CD4-positive, alpha-beta memory T cell (primary cell): Measurements from ENCODE around the gene CLSTN3. TPM values are rescaled to one million over a fixed set of nuclear protein-coding genes. Genes with fewer than 3 reads are reported as not detected.
A peak's percentile ranks its signal among the peaks of the same experiment; 100 is the strongest.

Source experiments
- CTCF ChIA-PET: fragments of 350-600 bp; sonication (Branson Sonifier 250); formaldehyde crosslinking; loops from one replicate; lab custom pipeline; 2021; ENCODE audit warnings: inconsistent platforms; ENCODE audit not compliant: partially characterized antibody; lab: Charles Lee
- POLR2A ChIA-PET: fragments of 350-600 bp; sonication (Branson Sonifier 250); formaldehyde crosslinking; loops from one replicate; lab custom pipeline; 2021; ENCODE audit not compliant: partially characterized antibody; lab: Charles Lee
- DNase-seq, 5 donors: peaks; one replicate each; pipeline versions ENCODE4 v3.0.0 to v3.0.0-alpha.2; 2020 to 2022; ENCODE audit warnings: mixed read lengths in 1 of 5
- H3K27ac ChIP-seq: one replicate; pipeline ENCODE4 v1.7.0; 2013; ENCODE audit warnings: low read depth, low read length
- H3K27me3 ChIP-seq: 2 replicates; pipeline ENCODE4 v1.7.0; 2013; ENCODE audit warnings: mild to moderate bottlenecking, low read length, moderate library complexity; ENCODE audit not compliant: insufficient read depth
- H3K36me3 ChIP-seq: 2 replicates; pipeline ENCODE4 v1.7.0; 2013; ENCODE audit warnings: mild to moderate bottlenecking, low read length, moderate library complexity; ENCODE audit not compliant: insufficient read depth
- H3K4me1 ChIP-seq: 2 replicates; pipeline ENCODE4 v1.7.0; 2013; ENCODE audit warnings: mild to moderate bottlenecking, low read length, moderate library complexity; ENCODE audit not compliant: insufficient read depth
- H3K4me3 ChIP-seq, 2 donors: one replicate each; pipeline ENCODE4 v1.7.0; 2013; ENCODE audit warnings: low read length in 2 of 2, mild to moderate bottlenecking in 1 of 2
- H3K9me3 ChIP-seq, 2 donors: one replicate each; pipeline ENCODE4 v1.7.0; 2013; ENCODE audit warnings: low read length in 2 of 2, control low read depth in 1 of 2; ENCODE audit not compliant: control insufficient read depth in 1 of 2
- H3K27ac Mint-ChIP-seq, 7 donors: one replicate each; pipeline ENCODE4 v1.8.0; 2020 to 2021; ENCODE audit warnings: mixed read lengths in 7 of 7, mild to moderate bottlenecking in 6 of 7, inconsistent platforms in 3 of 7, moderate library complexity in 3 of 7
- H3K27me3 Mint-ChIP-seq, 2 donors: one replicate each; pipeline ENCODE4 v1.8.0; 2020 to 2021; ENCODE audit warnings: mixed read lengths in 2 of 2
- H3K36me3 Mint-ChIP-seq, 2 donors: one replicate each; pipeline ENCODE4 v1.8.0; 2020 to 2021; ENCODE audit warnings: mixed read lengths in 2 of 2, inconsistent platforms in 1 of 2, mild to moderate bottlenecking in 1 of 2
- H3K4me1 Mint-ChIP-seq, 4 donors: one replicate each; pipeline ENCODE4 v1.8.0; 2020 to 2021; ENCODE audit warnings: mixed read lengths in 4 of 4, mild to moderate bottlenecking in 1 of 4
- H3K4me3 Mint-ChIP-seq, 8 donors: one replicate each; pipeline ENCODE4 v1.8.0; 2020 to 2021; ENCODE audit warnings: mixed read lengths in 8 of 8, mild to moderate bottlenecking in 7 of 8, moderate library complexity in 6 of 8, inconsistent platforms in 3 of 8
- H3K9me3 Mint-ChIP-seq, 8 donors: one replicate each; pipeline ENCODE4 v1.8.0; 2020 to 2021; ENCODE audit warnings: mixed read lengths in 8 of 8, mild to moderate bottlenecking in 5 of 8, inconsistent platforms in 3 of 8, moderate library complexity in 1 of 8
- intact Hi-C: fragments of 100-400 bp; cut with micrococcal nuclease; formaldehyde crosslinking; loops from one replicate; pipeline ENCODE4 v1.15.1; 2023
- polyA plus RNA-seq, 2 donors: library from polyadenylated mRNA; unstranded; fragments of 300-500 nt; fragmentation: Illumina TruSeq; gene quantifications; one replicate each; pipeline ENCODE4 v1.2.3, GENCODE V29; 2021
- total RNA-seq, 2 experiments: library from RNA; stranded (reverse); gene quantifications; one replicate each; pipeline ENCODE4 v1.2.3, GENCODE V29; 2021

CLSTN3 gene
- total and polyA plus RNA-seq, 4 experiments from 2014 or later: 6.7 to 58.5 (median 29.1) TPM

- Histone ChIP-seq H3K27ac (no peak overlapping the region), H3K36me3 (no peaks in the 10 kb centered on the region), H3K9me3 (no peaks in the 10 kb centered on the region), H3K4me1 (peaks cover 1% of the 10 kb centered on the region), H3K27me3 (no peaks in the 10 kb centered on the region), H3K4me3 (no peak overlapping the region)
- Mint-ChIP-seq H3K9me3 (no peaks in the 10 kb centered on the region), H3K27ac (no peak overlapping the region), H3K4me1 (peaks cover 5 to 13% (median 8%) of the 10 kb centered on the region in 4 donors), H3K36me3 (peaks cover 13 to 30% of the 10 kb centered on the region in 2 donors), H3K4me3 (no peak overlapping the region), H3K27me3 (no peaks in the 10 kb centered on the region)
- intact Hi-C loops: no loop called here
- POLR2A ChIA-PET: no interaction called here
- CTCF ChIA-PET: interaction anchor here (4.5 to 8.3 kb wide), 3 partner anchors 28 to 244 kb away, joined by 42 to 130 read pairs (median 50); partner anchors contain the start of genes SPSB2 and TPI1
- DNase-seq: no peak
Measured at GRCh38 chr12:7114851-7115250, 15.3 kb upstream of the CLSTN3 start.

- intact Hi-C loops: no loop called here
- H3K27me3 ChIP-seq: no peaks in the 10 kb centered on the region
- H3K27ac ChIP-seq: no peak overlapping the region
- Mint-ChIP-seq H3K27ac (no peak overlapping the region), H3K4me1 (peaks cover 5 to 7% (median 6%) of the 10 kb centered on the region in 4 donors), H3K9me3 (no peaks in the 10 kb centered on the region), H3K4me3 (no peak overlapping the region), H3K36me3 (peaks cover 13 to 30% of the 10 kb centered on the region in 2 donors), H3K27me3 (no peaks in the 10 kb centered on the region)
- no peak for DNase-seq
- CTCF ChIA-PET: interaction anchor here (1.1 to 1.6 kb wide), 2 partner anchors 172 to 247 kb away, joined by 3 read pairs; no protein-coding TSS in a partner anchor
- no peaks in the 10 kb centered on the region for H3K36me3 ChIP-seq
- H3K9me3 ChIP-seq: no peaks in the 10 kb centered on the region
- POLR2A ChIA-PET: no interaction called here
- no peaks in the 10 kb centered on the region for H3K4me1 ChIP-seq
- no peak overlapping the region for H3K4me3 ChIP-seq
Measured at GRCh38 chr12:7116196-7116595, 14.0 kb upstream of the CLSTN3 start.

- H3K27me3 Mint-ChIP-seq: no peaks in the 10 kb centered on the region
- H3K9me3 ChIP-seq: no peaks in the 10 kb centered on the region
- H3K27ac ChIP-seq: no peak overlapping the region
- no peaks in the 10 kb centered on the region for H3K4me1 ChIP-seq
- no peak for DNase-seq
- POLR2A ChIA-PET: no interaction called here
- no peaks in the 10 kb centered on the region for H3K27me3 ChIP-seq
- H3K36me3 Mint-ChIP-seq: peaks cover 13 to 30% of the 10 kb centered on the region in 2 donors
- no peaks in the 10 kb centered on the region for H3K9me3 Mint-ChIP-seq
- intact Hi-C loops: no loop called here
- no peak overlapping the region for H3K27ac Mint-ChIP-seq
- no peaks in the 10 kb centered on the region for H3K36me3 ChIP-seq
- no peak overlapping the region for H3K4me3 ChIP-seq
- H3K4me3 Mint-ChIP-seq: no peak overlapping the region
- CTCF ChIA-PET: no interaction called here
- H3K4me1 Mint-ChIP-seq: peaks cover 3 to 7% (median 6%) of the 10 kb centered on the region in 4 donors
Measured at GRCh38 chr12:7116916-7117315, 13.3 kb upstream of the CLSTN3 start.

DNA sequence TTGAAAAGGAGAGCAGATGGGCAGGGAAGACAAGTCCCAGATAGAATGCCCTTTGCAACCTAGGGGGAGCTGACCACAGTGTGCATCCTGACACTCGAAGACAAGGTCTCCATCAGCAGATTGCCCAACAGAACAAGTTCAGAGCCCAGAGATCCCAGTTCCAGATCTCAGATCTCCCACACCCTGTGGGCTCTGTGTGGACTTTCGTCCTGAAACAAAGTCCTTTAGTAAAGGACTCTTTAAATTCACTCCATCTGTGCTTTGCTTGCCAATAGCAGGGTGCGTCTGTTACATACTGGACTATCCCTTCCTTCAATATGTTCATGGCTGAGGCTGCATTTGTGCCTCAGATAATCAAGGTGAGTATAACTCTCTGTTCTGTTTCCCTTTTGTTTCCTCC lies 12.5 kb upstream of the CLSTN3 start:
- DNase-seq: no peak
- Histone ChIP-seq H3K9me3 (no peaks in the 10 kb centered on the region), H3K4me1 (no peaks in the 10 kb centered on the region), H3K27me3 (no peaks in the 10 kb centered on the region), H3K36me3 (no peaks in the 10 kb centered on the region), H3K4me3 (no peak overlapping the region), H3K27ac (no peak overlapping the region)
- Mint-ChIP-seq H3K4me1 (peaks cover 3 to 7% (median 6%) of the 10 kb centered on the region in 4 donors), H3K9me3 (no peaks in the 10 kb centered on the region), H3K27me3 (no peaks in the 10 kb centered on the region), H3K4me3 (peak overlapping the region in 1 of 8 donors; percentile 22), H3K27ac (no peak overlapping the region), H3K36me3 (peaks cover 13 to 30% of the 10 kb centered on the region in 2 donors)
- intact Hi-C loops: no loop called here
- ChIA-PET CTCF (no interaction called here), POLR2A (no interaction called here)

GRCh38 chr12:7118881-7119280 lies 11.3 kb upstream of the CLSTN3 start:
- POLR2A ChIA-PET: no interaction called here
- Histone ChIP-seq H3K36me3 (no peaks in the 10 kb centered on the region), H3K4me3 (no peak overlapping the region), H3K27me3 (no peaks in the 10 kb centered on the region), H3K9me3 (no peaks in the 10 kb centered on the region), H3K4me1 (no peaks in the 10 kb centered on the region), H3K27ac (no peak overlapping the region)
- peak overlapping the region in 1 of 7 donors; percentile 55 for H3K27ac Mint-ChIP-seq
- H3K9me3 Mint-ChIP-seq: no peaks in the 10 kb centered on the region
- peaks cover 0 to 2% (median 0%) of the 10 kb centered on the region in 4 donors for H3K4me1 Mint-ChIP-seq
- peaks cover 10 to 30% of the 10 kb centered on the region in 2 donors for H3K36me3 Mint-ChIP-seq
- no peak overlapping the region for H3K4me3 Mint-ChIP-seq
- H3K27me3 Mint-ChIP-seq: no peaks in the 10 kb centered on the region
- intact Hi-C loops: no loop called here
- DNase-seq: no peak
- CTCF ChIA-PET: no interaction called here

- Mint-ChIP-seq H3K27me3 (no peaks in the 10 kb centered on the region), H3K4me1 (no peaks in the 10 kb centered on the region), H3K27ac (peak overlapping the region in 1 of 7 donors; percentile 68), H3K36me3 (peaks cover 8 to 30% of the 10 kb centered on the region in 2 donors), H3K4me3 (no peak overlapping the region), H3K9me3 (no peaks in the 10 kb centered on the region)
- ChIA-PET POLR2A (interaction anchor here (0.5 kb wide), 1 partner anchor 21 kb away, joined by 3 read pairs; no protein-coding TSS in a partner anchor), CTCF (interaction anchor here (1.2 kb wide), 1 partner anchor 11 kb away, joined by 3 read pairs; the partner anchor contains the start of gene C1RL)
- Histone ChIP-seq H3K4me1 (no peaks in the 10 kb centered on the region), H3K27ac (no peak overlapping the region), H3K36me3 (no peaks in the 10 kb centered on the region), H3K27me3 (no peaks in the 10 kb centered on the region), H3K4me3 (no peak overlapping the region), H3K9me3 (no peaks in the 10 kb centered on the region)
- DNase-seq: no peak
- intact Hi-C loops: no loop called here
Measured at GRCh38 chr12:7120166-7120565, 10.0 kb upstream of the CLSTN3 start.

DNA sequence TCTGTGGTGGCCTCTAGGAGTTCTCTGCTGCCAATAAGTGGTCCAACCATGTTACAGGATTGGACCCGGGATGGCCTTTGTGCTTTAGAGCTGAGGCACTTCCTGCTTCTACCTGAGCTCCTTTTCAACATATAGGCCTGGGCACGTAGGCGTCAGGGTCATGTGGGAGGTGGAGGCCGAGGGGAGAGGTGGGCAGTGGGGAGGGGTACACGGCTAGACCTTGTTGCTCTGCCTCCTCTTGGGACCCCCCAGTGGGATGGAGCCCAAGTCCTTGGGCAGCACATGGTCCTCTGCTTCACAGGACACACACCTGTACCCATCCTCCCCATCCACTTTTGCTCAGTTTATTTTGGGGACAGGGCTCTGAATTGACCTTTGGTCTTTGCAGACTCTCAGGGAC lies 8.8 kb upstream of the CLSTN3 start:
- DNase-seq: no peak
- POLR2A ChIA-PET: no interaction called here
- Histone ChIP-seq H3K9me3 (no peaks in the 10 kb centered on the region), H3K27me3 (no peaks in the 10 kb centered on the region), H3K4me3 (no peak overlapping the region), H3K27ac (no peak overlapping the region), H3K4me1 (no peaks in the 10 kb centered on the region), H3K36me3 (no peaks in the 10 kb centered on the region)
- Mint-ChIP-seq H3K36me3 (peaks cover under 1 to 23% of the 10 kb centered on the region in 2 donors), H3K27ac (peak overlapping the region in 1 of 7 donors; percentile 24), H3K4me1 (no peaks in the 10 kb centered on the region), H3K27me3 (no peaks in the 10 kb centered on the region), H3K9me3 (no peaks in the 10 kb centered on the region), H3K4me3 (no peak overlapping the region)
- CTCF ChIA-PET: interaction anchor here (1.0 to 1.3 kb wide), 3 partner anchors 8 to 20 kb away, joined by 3 read pairs; no protein-coding TSS in a partner anchor
- intact Hi-C loops: no loop called here
